GM23338 (cell line): Measurements from ENCODE around the gene RYR3. TPM values are rescaled to one million over a fixed set of nuclear protein-coding genes. Genes with fewer than 3 reads are reported as not detected.

ENCODE experiments used
- ATAC-seq: fragments of 200-7000 bp; cut with Tn5 transposase; 3 replicates; pipeline ENCODE4 v1.9.1; 2020
- DNase-seq: peaks from one replicate; pipeline ENCODE4 v3.0.0-alpha.2; 2015; ENCODE audit warnings: low spot score
- H2AFZ ChIP-seq: fragments of 200-600 bp; sonication (generic); 2 replicates; pipeline ENCODE4 v1.8.0; 2016; ENCODE audit warnings: antibody characterized with exemption, mild to moderate bottlenecking, moderate library complexity
- H3F3A ChIP-seq: fragments of 200-600 bp; sonication (generic); replicated peaks from 2 replicates; pipeline ENCODE4 v1.8.0; 2017; ENCODE audit warnings: antibody characterized with exemption, mixed run types, low read depth
- H3K27ac ChIP-seq: fragments of 200-600 bp; sonication (generic); 2 replicates; pipeline ENCODE4 v1.6.1; 2016; ENCODE audit warnings: low read depth
- H3K27me3 ChIP-seq: fragments of 200-600 bp; sonication (generic); 2 replicates; pipeline ENCODE4 v1.8.0; 2016; ENCODE audit warnings: mild to moderate bottlenecking, mixed run types, moderate library complexity; ENCODE audit not compliant: insufficient read depth
- H3K36me3 ChIP-seq: fragments of 200-600 bp; sonication (generic); 2 replicates; pipeline ENCODE4 v1.8.0; 2016; ENCODE audit warnings: mild to moderate bottlenecking; ENCODE audit not compliant: insufficient read depth
- H3K4me1 ChIP-seq: fragments of 200-600 bp; sonication (generic); 2 replicates; pipeline ENCODE4 v1.8.0; 2016; ENCODE audit warnings: mild to moderate bottlenecking, moderate library complexity; ENCODE audit not compliant: insufficient read depth
- H3K4me2 ChIP-seq: fragments of 200-600 bp; sonication (generic); 2 replicates; pipeline ENCODE4 v1.7.1; 2017; ENCODE audit warnings: mixed run types
- H3K4me3 ChIP-seq: fragments of 200-600 bp; sonication (generic); 2 replicates; pipeline ENCODE4 v1.6.1; 2016; ENCODE audit warnings: mixed run types
- H3K79me2 ChIP-seq: fragments of 200-600 bp; sonication (generic); replicated peaks from 2 replicates; pipeline ENCODE4 v1.8.0; 2017; ENCODE audit warnings: mild to moderate bottlenecking; ENCODE audit not compliant: insufficient read depth
- H3K9me2 ChIP-seq: fragments of 200-600 bp; sonication (generic); 2 replicates; pipeline ENCODE4 v1.8.0; 2017; ENCODE audit not compliant: insufficient read depth
- H4K20me1 ChIP-seq: fragments of 200-600 bp; sonication (generic); replicated peaks from 2 replicates; pipeline ENCODE4 v1.8.0; 2017; ENCODE audit warnings: mild to moderate bottlenecking; ENCODE audit not compliant: insufficient read depth
- H3K27ac Mint-ChIP-seq: 2 replicates; pipeline ENCODE4 v1.8.0; 2020; ENCODE audit warnings: inconsistent platforms, mild to moderate bottlenecking, moderate library complexity, mixed read lengths
- H3K27me3 Mint-ChIP-seq: 3 replicates; pipeline ENCODE4 v1.8.0; 2022; ENCODE audit warnings: low read depth, mild to moderate bottlenecking, moderate library complexity, mixed read lengths, inconsistent platforms; ENCODE audit not compliant: insufficient read depth, poor library complexity
- H3K36me3 Mint-ChIP-seq: 3 replicates; pipeline ENCODE4 v1.8.0; 2021; ENCODE audit warnings: low read depth, mild to moderate bottlenecking, inconsistent platforms, moderate library complexity, mixed read lengths
- H3K4me1 Mint-ChIP-seq: 3 replicates; pipeline ENCODE4 v1.8.0; 2020; ENCODE audit warnings: mild to moderate bottlenecking, inconsistent platforms, mixed read lengths
- H3K4me3 Mint-ChIP-seq: 3 replicates; pipeline ENCODE4 v1.8.0; 2021; ENCODE audit warnings: moderate library complexity, mild to moderate bottlenecking, inconsistent platforms, mixed read lengths
- H3K9me3 Mint-ChIP-seq: 3 replicates; pipeline ENCODE4 v1.8.0; 2020; ENCODE audit warnings: moderate library complexity, mild to moderate bottlenecking, inconsistent platforms, mixed read lengths
- CREB1 ChIP-seq: fragments of 250-450 bp; sonication (Bioruptor Pico); IDR thresholded peaks from 2 replicates; pipeline ENCODE4 v1.5.0; 2020; ENCODE audit warnings: low read depth, mild to moderate bottlenecking, moderate library complexity
- CTCF ChIP-seq, 2 experiments: fragments of 200-600 bp in 1 of 2; sonication (generic) in 1 of 2; conservative IDR thresholded peaks; 2 replicates each; pipeline versions ENCODE4 v1.5.1 to v1.6.1; 2016 to 2017; ENCODE audit warnings: antibody characterized with exemption in 2 of 2, low read depth in 2 of 2, mild to moderate bottlenecking in 2 of 2, moderate library complexity in 1 of 2
- EZH2 ChIP-seq: fragments of 200-600 bp; sonication (generic); IDR thresholded peaks from one replicate; pipeline ENCODE4 v1.8.0; 2017; ENCODE audit warnings: antibody characterized with exemption, mild to moderate bottlenecking, low read depth; ENCODE audit not compliant: unreplicated experiment
- NANOG ChIP-seq: IDR thresholded peaks from 2 replicates; pipeline ENCODE4 v1.6.1; 2016; ENCODE audit warnings: antibody characterized with exemption, borderline replicate concordance
- POLR2AphosphoS5 ChIP-seq: IDR thresholded peaks from 2 replicates; pipeline ENCODE4 v1.6.1; 2016; ENCODE audit warnings: antibody characterized with exemption, low read depth
- REST ChIP-seq: IDR thresholded peaks from one replicate; pipeline ENCODE4 v1.6.1; 2018; ENCODE audit warnings: antibody characterized with exemption; ENCODE audit not compliant: unreplicated experiment
- ZNF331 ChIP-seq: fragments of 250-450 bp; sonication (Bioruptor Pico); IDR thresholded peaks from 2 replicates; pipeline ENCODE4 v1.5.0; 2020; ENCODE audit warnings: low read depth, mild to moderate bottlenecking, moderate library complexity
- polyA plus RNA-seq: library from polyadenylated mRNA; unstranded; fragments of >200 nt; fragmentation: Nextera tagmentation; extraction: Ambion mirVana; gene quantifications from 2 replicates; pipeline ENCODE4 v1.2.1, GENCODE V29; 2016
- total RNA-seq: library from RNA; depleted of rRNA; stranded (reverse); fragments of >200 nt; shearing (Covaris generic); gene quantifications from 2 replicates; pipeline ENCODE4 v1.2.3, GENCODE V29; 2014

Gene RYR3
- total and polyA plus RNA-seq, 2 experiments from 2014 or later = 1.1 to 1.2 TPM

- H4K20me1 ChIP-seq = 0 out of 2 replicates have a peak, but pooled peaks cover 3% of the 10 kb centered on the region
- H3K4me3 ChIP-seq = no peak overlapping the region
- Mint-ChIP-seq H3K4me3 (no peak overlapping the region), H3K27ac (no peak overlapping the region), H3K4me1 (peaks cover 18% of the 10 kb centered on the region), H3K9me3 (no peaks in the 10 kb centered on the region), H3K27me3 (peaks cover 2% of the 10 kb centered on the region), H3K36me3 (no peaks in the 10 kb centered on the region)
- H3K27me3 ChIP-seq = peaks cover 9% of the 10 kb centered on the region
- no peaks in the 10 kb centered on the region for H3K79me2 ChIP-seq
- DNase-seq (no peak), ATAC-seq (no peak)
- H3K4me1 ChIP-seq = peaks cover 10% of the 10 kb centered on the region
- no peak overlapping the region for H3K27ac ChIP-seq
- H3F3A ChIP-seq = no peaks in the 10 kb centered on the region
- no peaks in the 10 kb centered on the region for H3K36me3 ChIP-seq
- H3K4me2 ChIP-seq = no peak overlapping the region
- 0 out of 2 replicates have a peak, but pooled peaks cover 4% of the 10 kb centered on the region for H3K9me2 ChIP-seq
- TF ChIP-seq ZNF331 (CRISPR knock-in tag) = no peak
- no peak overlapping the region for H2AFZ ChIP-seq
Measured at GRCh38 chr15:33317896-33318295, 7.1 kb downstream of the RYR3 start.

GRCh38 chr15:33320017-33320416 is 9.2 kb downstream of the RYR3 start:
- no peak overlapping the region for H3K4me3 Mint-ChIP-seq
- DNase-seq (no peak), ATAC-seq (no peak)
- H3F3A ChIP-seq = no peaks in the 10 kb centered on the region
- H3K27ac ChIP-seq = no peak overlapping the region
- H3K79me2 ChIP-seq = no peaks in the 10 kb centered on the region
- peaks cover 8% of the 10 kb centered on the region for H3K4me1 ChIP-seq
- no peak overlapping the region for H3K27ac Mint-ChIP-seq
- H3K36me3 Mint-ChIP-seq = no peaks in the 10 kb centered on the region
- no peaks in the 10 kb centered on the region for H3K27me3 ChIP-seq
- no peak overlapping the region for H3K4me3 ChIP-seq
- H3K4me2 ChIP-seq = no peak overlapping the region
- H3K9me3 Mint-ChIP-seq = no peaks in the 10 kb centered on the region
- H3K9me2 ChIP-seq = 0 out of 2 replicates have a peak, but pooled peaks cover 4% of the 10 kb centered on the region
- TF ChIP-seq REST (no peak), POLR2AphosphoS5 (no peak), CTCF (conservative IDR thresholded peaks at IDR 0.05; ENCODE audit: low read depth in 2 of 2) (no peak), EZH2 (no peak), CREB1 (no peak), NANOG (no peak), ZNF331 (CRISPR knock-in tag) (no peak)
- no peak overlapping the region for H2AFZ ChIP-seq
- peaks cover 16% of the 10 kb centered on the region for H3K4me1 Mint-ChIP-seq
- 0 out of 2 replicates have a peak, but pooled peaks cover 3% of the 10 kb centered on the region for H4K20me1 ChIP-seq
- peaks cover 2% of the 10 kb centered on the region for H3K27me3 Mint-ChIP-seq
- H3K36me3 ChIP-seq = no peaks in the 10 kb centered on the region
